ENCODE data around the gene TFF1.
A peak's percentile ranks its signal among the peaks of the same experiment; 100 is the strongest.

Gene TFF1

GRCh38 chr21:42358937-42359336, 7.4 kb downstream of the TFF1 start:
- DNase-seq, result no peak

GRCh38 chr21:42358261-42358660, 8.1 kb downstream of the TFF1 start:
- DNase-seq, result no peak

- DNase-seq, result no peak
Observed at GRCh38 chr21:42357307-42357706, 9.0 kb downstream of the TFF1 start.

GRCh38 chr21:42356650-42357049, 9.7 kb downstream of the TFF1 start:
- DNase-seq, result no peak

GRCh38 chr21:42356046-42356445, 10.3 kb downstream of the TFF1 start:
- DNase-seq, result no peak

- no peak for DNase-seq
Observed at GRCh38 chr21:42353623-42354022, 12.7 kb downstream of the TFF1 start.

- no peak for DNase-seq
Observed at GRCh38 chr21:42352441-42353095, 13.8 kb downstream of the TFF1 start.

- DNase-seq, result no peak
Observed at GRCh38 chr21:42351626-42352440, 14.5 kb downstream of the TFF1 start.

GRCh38 chr21:42350927-42351426, 15.4 kb downstream of the TFF1 start, which contains the start of gene TFF2:
TFF2 (minus strand) TSS chr21:42350994; CDS start chr21:42350957, 37 bp downstream.
- DNase-seq, result no peak

- DNase-seq, result no peak
Observed at GRCh38 chr21:42350318-42350910, 15.9 kb downstream of the TFF1 start.

- DNase-seq, result no peak
Observed at GRCh38 chr21:42349420-42350317, 16.7 kb downstream of the TFF1 start.

GRCh38 chr21:42348762-42349161, 17.6 kb downstream of the TFF1 start:
- DNase-seq, result no peak

GRCh38 chr21:42347601-42348327, 18.6 kb downstream of the TFF1 start:
- no peak for DNase-seq

GRCh38 chr21:42346866-42347600, 19.3 kb downstream of the TFF1 start:
- no peak for DNase-seq

- no peak for DNase-seq
Observed at GRCh38 chr21:42346441-42346840, 19.9 kb downstream of the TFF1 start.

GRCh38 chr21:42344631-42345030, 21.7 kb downstream of the TFF1 start:
- DNase-seq, result no peak

GRCh38 chr21:42343963-42344510, 22.3 kb downstream of the TFF1 start:
- DNase-seq, result no peak

GRCh38 chr21:42343556-42343955, 22.8 kb downstream of the TFF1 start:
- no peak for DNase-seq

GRCh38 chr21:42343101-42343500, 23.2 kb downstream of the TFF1 start:
- DNase-seq, result no peak

GRCh38 chr21:42341776-42342542, 24.4 kb downstream of the TFF1 start:
- peak; percentile 16 for DNase-seq
